A673 (cell line): ENCODE results near the gene ZNF462. TPM values are rescaled to one million over a fixed set of nuclear protein-coding genes. Genes with fewer than 3 reads are reported as not detected.

Experiments used
- BruUV-seq: library from RNA; stranded (reverse); fragments of 400-500 nt; replicated peaks from 2 replicates; lab custom pipeline; 2021; lab: Mats Ljungman, UMichigan
- CTCF ChIA-PET: fragments of 300-600 bp; sonication (Branson Sonifier 250); formaldehyde crosslinking; loops from one replicate; lab custom pipeline; 2022; ENCODE audit warnings: antibody characterized with exemption; lab: Charles Lee
- POLR2A ChIA-PET: fragments of 300-600 bp; sonication (Branson Sonifier 250); formaldehyde crosslinking; loops from one replicate; lab custom pipeline; 2022; ENCODE audit warnings: antibody characterized with exemption; ENCODE audit not compliant: low non-redundant PET; lab: Charles Lee
- DNase-seq: peaks from one replicate; pipeline ENCODE4 v3.0.0-alpha.2; 2015; ENCODE audit warnings: low spot score
- H3K27ac ChIP-seq: fragments of 200-600 bp; sonication (generic); 2 replicates; pipeline ENCODE4 v1.5.1; 2016; ENCODE audit warnings: mixed run types, low read depth, mild to moderate bottlenecking, mixed read lengths, antibody characterized with exemption, low read length; ENCODE audit not compliant: poor library complexity, severe bottlenecking
- H3K27me3 ChIP-seq: fragments of 200-600 bp; sonication (generic); replicated peaks from 2 replicates; pipeline ENCODE4 v1.6.1; 2017; ENCODE audit warnings: mixed run types, low read depth, mild to moderate bottlenecking, mixed read lengths, antibody characterized with exemption, low read length; ENCODE audit not compliant: insufficient read depth, poor library complexity
- H3K36me3 ChIP-seq: fragments of 200-600 bp; sonication (generic); 2 replicates; pipeline ENCODE4 v1.6.1; 2016; ENCODE audit warnings: mixed run types, mild to moderate bottlenecking, mixed read lengths, antibody characterized with exemption, low read length; ENCODE audit not compliant: insufficient read depth, poor library complexity, severe bottlenecking
- H3K4me1 ChIP-seq: fragments of 200-600 bp; sonication (generic); 2 replicates; pipeline ENCODE4 v1.6.1; 2017; ENCODE audit warnings: mixed run types, mild to moderate bottlenecking, mixed read lengths, antibody characterized with exemption, low read length; ENCODE audit not compliant: insufficient read depth, poor library complexity, severe bottlenecking
- H3K4me3 ChIP-seq: fragments of 200-600 bp; sonication (generic); 2 replicates; pipeline ENCODE4 v1.5.1; 2016; ENCODE audit warnings: low read depth, mixed run types, mild to moderate bottlenecking, mixed read lengths, low read length; ENCODE audit not compliant: poor library complexity, severe bottlenecking
- H3K9me3 ChIP-seq: fragments of 200-600 bp; sonication (generic); 2 replicates; pipeline ENCODE4 v1.6.1; 2016; ENCODE audit warnings: mixed run types, low read depth, mild to moderate bottlenecking, mixed read lengths, antibody characterized with exemption, low read length; ENCODE audit not compliant: poor library complexity, severe bottlenecking
- CTCF ChIP-seq: fragments of 300-800, 200-600 bp; sonication (generic); conservative IDR thresholded peaks from 2 replicates; pipeline ENCODE4 v1.5.1; 2017; ENCODE audit warnings: low read depth, mild to moderate bottlenecking, antibody characterized with exemption, low read length, moderate library complexity, mixed read lengths
- EZH2 ChIP-seq: fragments of 200-600 bp; sonication (generic); IDR thresholded peaks from 2 replicates; pipeline ENCODE4 v1.6.1; 2017; ENCODE audit warnings: borderline replicate concordance, low read depth, mild to moderate bottlenecking, mixed read lengths, antibody characterized with exemption, low read length; ENCODE audit not compliant: poor library complexity, severe bottlenecking
- intact Hi-C: fragments of 100-400 bp; cut with micrococcal nuclease; formaldehyde crosslinking; loops from one replicate; pipeline ENCODE4 v1.10.0; 2022; ENCODE audit not compliant: unreplicated experiment
- total RNA-seq: library from RNA; stranded (reverse); gene quantifications from 2 replicates; pipeline ENCODE4 v1.2.3, GENCODE V29; 2021

ZNF462 gene
- total RNA-seq, 1 experiment from 2014 or later = 40.5 TPM

GRCh38 chr9:107029146-107029545 is 166.2 kb downstream of the ZNF462 start:
- H3K4me1 ChIP-seq = no peaks in the 10 kb centered on the region
- BruUV-seq = no TSS peak
- H3K4me3 ChIP-seq = no peak overlapping the region
- H3K27me3 ChIP-seq = no peaks in the 10 kb centered on the region
- ChIA-PET POLR2A (no interaction called here), CTCF (no interaction called here)
- H3K27ac ChIP-seq = no peak overlapping the region
- no peak for DNase-seq
- H3K9me3 ChIP-seq = peaks cover 4% of the 10 kb centered on the region
- TF ChIP-seq EZH2 (no peak), CTCF (no peak)
- intact Hi-C loops = no loop called here
- no peaks in the 10 kb centered on the region for H3K36me3 ChIP-seq

DNA sequence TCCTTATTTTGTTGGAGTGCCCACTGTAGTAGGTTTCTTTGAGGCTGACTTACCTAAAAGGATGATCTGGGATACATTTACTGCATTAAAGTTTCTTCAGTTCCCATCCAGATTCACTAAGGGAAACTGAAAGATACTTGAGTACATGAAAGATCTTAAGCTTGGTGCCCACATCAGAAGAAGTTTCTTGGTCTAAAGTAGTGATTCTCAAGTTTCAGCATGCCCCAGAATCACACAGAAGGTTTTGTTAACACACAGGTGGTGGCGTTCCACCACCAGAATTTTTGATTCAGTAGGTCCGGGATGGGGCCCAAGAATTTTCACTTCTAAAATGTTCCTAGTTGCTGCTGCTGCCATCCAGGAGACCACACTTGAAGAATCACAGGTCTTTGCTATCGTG is 171.0 kb downstream of the ZNF462 start:
- Histone ChIP-seq H3K36me3 (no peaks in the 10 kb centered on the region), H3K27me3 (no peaks in the 10 kb centered on the region), H3K4me1 (no peaks in the 10 kb centered on the region), H3K9me3 (no peaks in the 10 kb centered on the region), H3K4me3 (no peak overlapping the region), H3K27ac (no peak overlapping the region)
- CTCF ChIA-PET = no interaction called here
- BruUV-seq = no TSS peak
- intact Hi-C loops = no loop called here
- POLR2A ChIA-PET = no interaction called here
- TF ChIP-seq CTCF (no peak), EZH2 (no peak)
- no peak for DNase-seq

GRCh38 chr9:107034831-107035230 is 171.9 kb downstream of the ZNF462 start:
- intact Hi-C loops = no loop called here
- Histone ChIP-seq H3K36me3 (no peaks in the 10 kb centered on the region), H3K9me3 (no peaks in the 10 kb centered on the region), H3K27ac (no peak overlapping the region), H3K27me3 (no peaks in the 10 kb centered on the region), H3K4me3 (no peak overlapping the region), H3K4me1 (no peaks in the 10 kb centered on the region)
- DNase-seq = no peak
- BruUV-seq = no TSS peak
- ChIA-PET POLR2A (no interaction called here), CTCF (no interaction called here)
- TF ChIP-seq CTCF (no peak), EZH2 (no peak)
